Vagina (tissue), 2 donors: ENCODE data around the gene PTPRCAP.

Experiments
- CTCF ChIP-seq, 3 experiments: fragments of 450-650 bp in 2 of 3; fragments of 200-600 bp in 1 of 3; sonication (generic) in 1 of 3; IDR thresholded peaks; one replicate each; pipeline ENCODE4 v1.5.1; 2017 to 2019; ENCODE audit warnings: antibody characterized with exemption in 3 of 3, mild to moderate bottlenecking in 2 of 3, moderate library complexity in 2 of 3
- POLR2AphosphoS5 ChIP-seq, 2 donors: sonication (generic); formaldehyde crosslinking; IDR thresholded peaks; one replicate each; pipeline ENCODE4 v1.9.0; 2017; ENCODE audit warnings: antibody characterized with exemption in 2 of 2, mild to moderate bottlenecking in 2 of 2, low read depth in 1 of 2; ENCODE audit not compliant: insufficient read depth in 1 of 2

- TF ChIP-seq CTCF (IDR thresholded peaks at IDR 0.05) (no peak), POLR2AphosphoS5 (IDR thresholded peaks at IDR 0.05; ENCODE audit: insufficient read depth in 1 of 2, low read depth in 1 of 2) (no peak)
Observed at GRCh38 chr11:67463186-67463585, 25.7 kb upstream of the PTPRCAP start.
